Breast epithelium (tissue), 3 donors: ENCODE data around the gene CAMK2N2.

Source experiments
- CTCF ChIP-seq, 3 donors: fragments of 450-650 bp; IDR thresholded peaks; one replicate each; pipeline ENCODE4 v1.5.1; 2016 to 2017; ENCODE audit warnings: antibody characterized with exemption in 3 of 3, mild to moderate bottlenecking in 3 of 3, moderate library complexity in 3 of 3
- POLR2A ChIP-seq: fragments of 450-650 bp; IDR thresholded peaks from one replicate; pipeline ENCODE4 v1.6.1; 2016; ENCODE audit warnings: antibody characterized with exemption, mild to moderate bottlenecking, moderate library complexity
- POLR2AphosphoS5 ChIP-seq, 3 donors: sonication (generic); formaldehyde crosslinking; IDR thresholded peaks; one replicate each; pipeline ENCODE4 v1.6.1; 2017; ENCODE audit warnings: antibody characterized with exemption in 3 of 3

- TF ChIP-seq CTCF (IDR thresholded peaks at IDR 0.05) (no peak), POLR2AphosphoS5 (IDR thresholded peaks at IDR 0.05) (no peak), POLR2A (no peak)
Measured at GRCh38 chr3:184299488-184300377, 38.4 kb upstream of the CAMK2N2 start.
